HepG2 (cell line): ENCODE measurements around the gene SLU7. TPM values are rescaled to one million over a fixed set of nuclear protein-coding genes. Genes with fewer than 3 reads are reported as not detected.
A peak's percentile ranks its signal among the peaks of the same experiment; 100 is the strongest.

ENCODE experiments used
- KLF9 ChIP-seq: IDR thresholded peaks from 2 replicates; pipeline ENCODE4 v1.6.1; 2016; ENCODE audit warnings: low read depth
- NFE2L1 ChIP-seq: sonication (generic); formaldehyde crosslinking; IDR thresholded peaks from 2 replicates; pipeline ENCODE4 v1.4.0; 2020; ENCODE audit warnings: missing genetic modification reagents, mild to moderate bottlenecking, borderline replicate concordance
- NR3C1 ChIP-seq: sonication (generic); formaldehyde crosslinking; IDR thresholded peaks from 2 replicates; pipeline ENCODE4 v1.4.0; 2020; ENCODE audit warnings: missing genetic modification reagents
- PCBP2 ChIP-seq: fragments of 200-400 bp; formaldehyde crosslinking; optimal IDR thresholded peaks from 2 replicates; pipeline ENCODE3; 2018; ENCODE audit warnings: low read length, low read depth; ENCODE audit not compliant: poor library complexity, severe bottlenecking
- RARA ChIP-seq: IDR thresholded peaks from 2 replicates; pipeline ENCODE4 v1.6.1; 2016; ENCODE audit warnings: missing genetic modification reagents, missing compliant biosample characterization
- ZBTB34 ChIP-seq: sonication (generic); formaldehyde crosslinking; IDR thresholded peaks from 2 replicates; pipeline ENCODE4 v1.8.0; 2022; ENCODE audit warnings: mild to moderate bottlenecking, missing genetic modification reagents
- ZNF160 ChIP-seq: sonication (generic); formaldehyde crosslinking; IDR thresholded peaks from 2 replicates; pipeline ENCODE4 v1.8.0; 2022; ENCODE audit warnings: mild to moderate bottlenecking, inconsistent platforms, missing genetic modification reagents
- ZNF383 ChIP-seq: sonication (generic); formaldehyde crosslinking; IDR thresholded peaks from 2 replicates; pipeline ENCODE4 v1.4.0; 2020; ENCODE audit warnings: missing genetic modification reagents, mild to moderate bottlenecking, borderline replicate concordance
- ZNF770 ChIP-seq: sonication (generic); formaldehyde crosslinking; IDR thresholded peaks from 2 replicates; pipeline ENCODE4 v1.5.0; 2020; ENCODE audit warnings: mild to moderate bottlenecking, missing genetic modification reagents
- polyA plus RNA-seq, 8 experiments: library from polyadenylated mRNA; depleted of rRNA in 3 of 8; stranded (reverse) in 7 of 8; unstranded in 1 of 8; fragments of >200 nt; fragmentation: Illumina TruSeq in 4 of 8; extraction: Trizol in 4 of 8; gene quantifications; 2 replicates each; pipeline versions ENCODE4 v1.2.1 to v1.2.3, GENCODE V29; 2011 to 2016; ENCODE audit warnings: low read depth in 4 of 8, missing spikeins in 1 of 8, mixed read lengths in 1 of 8; ENCODE audit not compliant: insufficient read depth in 1 of 8
- total RNA-seq, 5 experiments: library from RNA; depleted of rRNA; stranded (reverse); fragments of >200 nt; fragmentation: Illumina TruSeq; extraction: Trizol; gene quantifications; 2 replicates each; pipeline ENCODE4 v1.2.3, GENCODE V29; 2016; ENCODE audit warnings: low read depth in 1 of 5
- TF ChIP-seq, protein P1 (sequence below), 2 experiments: fragments of 450-650 bp in 1 of 2; sonication (generic) in 1 of 2; formaldehyde crosslinking in 1 of 2; IDR thresholded peaks; 2 replicates each; pipeline versions ENCODE4 v1.6.1 to v1.8.0; 2016 to 2022; ENCODE audit warnings: antibody characterized with exemption in 1 of 2, mild to moderate bottlenecking in 1 of 2, missing genetic modification reagents in 1 of 2

The SLU7 gene
- total and polyA plus RNA-seq, 2 of the 13 experiments (the other 11 are each of a cell fraction or from before 2014, with no cell fraction given), result 24.0 to 39.2 TPM

- TF ChIP-seq, protein P1, sequence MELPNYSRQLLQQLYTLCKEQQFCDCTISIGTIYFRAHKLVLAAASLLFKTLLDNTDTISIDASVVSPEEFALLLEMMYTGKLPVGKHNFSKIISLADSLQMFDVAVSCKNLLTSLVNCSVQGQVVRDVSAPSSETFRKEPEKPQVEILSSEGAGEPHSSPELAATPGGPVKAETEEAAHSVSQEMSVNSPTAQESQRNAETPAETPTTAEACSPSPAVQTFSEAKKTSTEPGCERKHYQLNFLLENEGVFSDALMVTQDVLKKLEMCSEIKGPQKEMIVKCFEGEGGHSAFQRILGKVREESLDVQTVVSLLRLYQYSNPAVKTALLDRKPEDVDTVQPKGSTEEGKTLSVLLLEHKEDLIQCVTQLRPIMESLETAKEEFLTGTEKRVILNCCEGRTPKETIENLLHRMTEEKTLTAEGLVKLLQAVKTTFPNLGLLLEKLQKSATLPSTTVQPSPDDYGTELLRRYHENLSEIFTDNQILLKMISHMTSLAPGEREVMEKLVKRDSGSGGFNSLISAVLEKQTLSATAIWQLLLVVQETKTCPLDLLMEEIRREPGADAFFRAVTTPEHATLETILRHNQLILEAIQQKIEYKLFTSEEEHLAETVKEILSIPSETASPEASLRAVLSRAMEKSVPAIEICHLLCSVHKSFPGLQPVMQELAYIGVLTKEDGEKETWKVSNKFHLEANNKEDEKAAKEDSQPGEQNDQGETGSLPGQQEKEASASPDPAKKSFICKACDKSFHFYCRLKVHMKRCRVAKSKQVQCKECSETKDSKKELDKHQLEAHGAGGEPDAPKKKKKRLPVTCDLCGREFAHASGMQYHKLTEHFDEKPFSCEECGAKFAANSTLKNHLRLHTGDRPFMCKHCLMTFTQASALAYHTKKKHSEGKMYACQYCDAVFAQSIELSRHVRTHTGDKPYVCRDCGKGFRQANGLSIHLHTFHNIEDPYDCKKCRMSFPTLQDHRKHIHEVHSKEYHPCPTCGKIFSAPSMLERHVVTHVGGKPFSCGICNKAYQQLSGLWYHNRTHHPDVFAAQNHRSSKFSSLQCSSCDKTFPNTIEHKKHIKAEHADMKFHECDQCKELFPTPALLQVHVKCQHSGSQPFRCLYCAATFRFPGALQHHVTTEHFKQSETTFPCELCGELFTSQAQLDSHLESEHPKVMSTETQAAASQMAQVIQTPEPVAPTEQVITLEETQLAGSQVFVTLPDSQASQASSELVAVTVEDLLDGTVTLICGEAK (IDR thresholded peaks at IDR 0.05), result no peak
- TF ChIP-seq, protein P1 (CRISPR knock-in tag; IDR thresholded peaks at IDR 0.05), result peak; percentile 81; the same call in 1 of the 2 replicates
- TF ChIP-seq ZNF770 (CRISPR knock-in tag) (peak; percentile 53; the same call in 1 of the 2 replicates), ZNF383 (CRISPR knock-in tag) (0 out of 2 replicates have a peak, but pooled peaks have one; percentile 24), ZNF160 (CRISPR knock-in tag) (0 out of 2 replicates have a peak, but pooled peaks have one; percentile 58), KLF9 (CRISPR knock-in tag) (peak; percentile 76; the same call in 1 of the 2 replicates), NFE2L1 (no peak), NR3C1 (CRISPR knock-in tag) (no peak), PCBP2 (no peak), ZBTB34 (CRISPR knock-in tag) (no peak; the same call in 1 of the 2 replicates), RARA (CRISPR knock-in tag) (peak; percentile 73)
Observed at GRCh38 chr5:160467555-160468362, 48.9 kb upstream of the SLU7 start (continued).
